CD4-positive, alpha-beta T cell (primary cell): ENCODE measurements around the gene SHANK3. TPM values are rescaled to one million over a fixed set of nuclear protein-coding genes. Genes with fewer than 3 reads are reported as not detected.

Experiments used
- ATAC-seq: fragments of 200-7000 bp; cut with Tn5 transposase; one replicate; pipeline ENCODE4 v1.10.0; 2022; ENCODE audit warnings: mild to moderate bottlenecking; ENCODE audit not compliant: poor library complexity
- CTCF ChIA-PET: fragments of 350-600 bp; sonication (Branson Sonifier 250); formaldehyde crosslinking; loops from one replicate; lab custom pipeline; 2021; ENCODE audit warnings: antibody characterized with exemption, inconsistent platforms; lab: Charles Lee
- POLR2A ChIA-PET: fragments of 350-600 bp; sonication (Branson Sonifier 250); formaldehyde crosslinking; loops from one replicate; lab custom pipeline; 2021; ENCODE audit warnings: antibody characterized with exemption, inconsistent platforms; lab: Charles Lee
- DNase-seq, 14 experiments: peaks; one replicate each; pipeline ENCODE4 v3.0.0-alpha.2; 2013 to 2020; ENCODE audit warnings: mixed read lengths in 2 of 14
- H3K27ac ChIP-seq, 2 donors: one replicate each; pipeline versions ENCODE4 v1.5.1 to v1.7.0; 2013; ENCODE audit warnings: low read length in 2 of 2, low read depth in 1 of 2, mild to moderate bottlenecking in 1 of 2
- H3K27me3 ChIP-seq, 2 experiments: 1 replicate in 1 of 2; 2 replicates in 1 of 2; pipeline versions ENCODE4 v1.6.1 to v1.7.0; 2013; ENCODE audit warnings: low read length in 2 of 2, control low read depth in 1 of 2, mild to moderate bottlenecking in 1 of 2, moderate library complexity in 1 of 2; ENCODE audit not compliant: insufficient read depth in 2 of 2, control insufficient read depth in 1 of 2
- H3K36me3 ChIP-seq: one replicate; pipeline ENCODE4 v1.6.1; 2013; ENCODE audit warnings: low read length, control low read depth; ENCODE audit not compliant: insufficient read depth
- H3K4me1 ChIP-seq: one replicate; pipeline ENCODE4 v1.6.1; 2013; ENCODE audit warnings: low read length, control low read depth; ENCODE audit not compliant: insufficient read depth
- H3K4me3 ChIP-seq: one replicate; pipeline ENCODE4 v1.5.1; 2013; ENCODE audit warnings: mild to moderate bottlenecking, low read length, moderate library complexity
- H3K9me3 ChIP-seq, 2 experiments: 1 replicate in 1 of 2; 2 replicates in 1 of 2; pipeline versions ENCODE4 v1.6.1 to v1.7.0; 2013; ENCODE audit warnings: low read length in 2 of 2, mild to moderate bottlenecking in 2 of 2, control low read depth in 1 of 2, moderate library complexity in 1 of 2; ENCODE audit not compliant: control insufficient read depth in 1 of 2, insufficient read depth in 1 of 2
- H3K27ac Mint-ChIP-seq: one replicate; pipeline ENCODE4 v1.8.0; 2020; ENCODE audit warnings: mixed read lengths
- H3K27me3 Mint-ChIP-seq: one replicate; pipeline ENCODE4 v1.8.0; 2021; ENCODE audit warnings: mixed read lengths
- H3K36me3 Mint-ChIP-seq: one replicate; pipeline ENCODE4 v1.8.0; 2021; ENCODE audit warnings: low read depth, mixed read lengths
- H3K4me1 Mint-ChIP-seq: one replicate; pipeline ENCODE4 v1.8.0; 2021; ENCODE audit warnings: low read depth, mixed read lengths
- H3K4me3 Mint-ChIP-seq: one replicate; pipeline ENCODE4 v1.8.0; 2020; ENCODE audit warnings: mild to moderate bottlenecking, mixed read lengths
- H3K9me3 Mint-ChIP-seq: one replicate; pipeline ENCODE4 v1.8.0; 2020; ENCODE audit warnings: mixed read lengths
- intact Hi-C, 2 experiments: fragments of 100-400 bp; cut with DNase I in 1 of 2; cut with micrococcal nuclease in 1 of 2; formaldehyde crosslinking; loops; one replicate each; pipeline versions ENCODE4 v1.15.1 to v1.9.0; 2023 to 2025; cut with DNase I, micrococcal nuclease
- total RNA-seq, 174 experiments: library from RNA in 2 of 174; stranded (reverse) in 2 of 174; gene quantifications; one replicate each; pipeline ENCODE4 v1.2.3 and lab custom pipeline; 2021 to 2026
- TF ChIP-seq, protein P1 (sequence below): fragments of 200-600 bp; IDR thresholded peaks from one replicate; pipeline ENCODE4 v1.8.0; 2022; ENCODE audit warnings: antibody characterized with exemption, mild to moderate bottlenecking

The SHANK3 gene
- total RNA-seq, 2 experiments from 2014 or later: not detected

GRCh38 chr22:50710221-50710620 is 37.6 kb downstream of the SHANK3 start:
- Mint-ChIP-seq H3K27me3 (no peaks in the 10 kb centered on the region), H3K4me3 (no peak overlapping the region), H3K27ac (no peak overlapping the region), H3K36me3 (no peaks in the 10 kb centered on the region), H3K4me1 (no peaks in the 10 kb centered on the region), H3K9me3 (no peaks in the 10 kb centered on the region)
- no peaks in the 10 kb centered on the region for H3K4me1 ChIP-seq
- intact Hi-C loops: no loop called here
- DNase-seq (no peak), ATAC-seq (no peak)
- H3K36me3 ChIP-seq: no peaks in the 10 kb centered on the region
- no peak overlapping the region for H3K27ac ChIP-seq
- POLR2A ChIA-PET: no interaction called here
- no peaks in the 10 kb centered on the region for H3K27me3 ChIP-seq
- CTCF ChIA-PET: no interaction called here
- no peaks in the 10 kb centered on the region for H3K9me3 ChIP-seq
- TF ChIP-seq, protein P1, sequence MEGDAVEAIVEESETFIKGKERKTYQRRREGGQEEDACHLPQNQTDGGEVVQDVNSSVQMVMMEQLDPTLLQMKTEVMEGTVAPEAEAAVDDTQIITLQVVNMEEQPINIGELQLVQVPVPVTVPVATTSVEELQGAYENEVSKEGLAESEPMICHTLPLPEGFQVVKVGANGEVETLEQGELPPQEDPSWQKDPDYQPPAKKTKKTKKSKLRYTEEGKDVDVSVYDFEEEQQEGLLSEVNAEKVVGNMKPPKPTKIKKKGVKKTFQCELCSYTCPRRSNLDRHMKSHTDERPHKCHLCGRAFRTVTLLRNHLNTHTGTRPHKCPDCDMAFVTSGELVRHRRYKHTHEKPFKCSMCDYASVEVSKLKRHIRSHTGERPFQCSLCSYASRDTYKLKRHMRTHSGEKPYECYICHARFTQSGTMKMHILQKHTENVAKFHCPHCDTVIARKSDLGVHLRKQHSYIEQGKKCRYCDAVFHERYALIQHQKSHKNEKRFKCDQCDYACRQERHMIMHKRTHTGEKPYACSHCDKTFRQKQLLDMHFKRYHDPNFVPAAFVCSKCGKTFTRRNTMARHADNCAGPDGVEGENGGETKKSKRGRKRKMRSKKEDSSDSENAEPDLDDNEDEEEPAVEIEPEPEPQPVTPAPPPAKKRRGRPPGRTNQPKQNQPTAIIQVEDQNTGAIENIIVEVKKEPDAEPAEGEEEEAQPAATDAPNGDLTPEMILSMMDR: no peak
- H3K4me3 ChIP-seq: no peak overlapping the region

DNA sequence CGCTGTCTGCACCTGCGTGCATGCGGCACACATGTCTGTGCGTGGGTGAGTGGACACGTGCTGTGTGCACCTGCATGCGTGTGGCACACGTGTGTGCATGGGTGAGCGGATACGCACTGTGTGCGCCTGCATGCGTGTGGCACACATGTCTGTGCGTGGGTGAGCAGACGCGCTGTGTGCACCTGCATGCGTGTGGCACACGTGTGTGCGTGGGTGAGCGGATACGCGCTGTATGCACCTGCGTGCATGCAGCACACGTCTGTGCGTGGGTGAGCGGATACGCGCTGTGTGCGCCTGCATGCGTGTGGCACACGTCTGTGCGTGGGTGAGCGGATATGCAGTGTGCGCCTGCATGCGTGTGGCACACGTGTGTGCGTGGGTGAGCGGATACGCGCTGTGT is 38.3 kb downstream of the SHANK3 start:
- intact Hi-C loops: no loop called here
- H3K9me3 Mint-ChIP-seq: no peaks in the 10 kb centered on the region
- Histone ChIP-seq H3K36me3 (no peaks in the 10 kb centered on the region), H3K4me3 (no peak overlapping the region), H3K4me1 (no peaks in the 10 kb centered on the region), H3K27ac (no peak overlapping the region), H3K9me3 (no peaks in the 10 kb centered on the region), H3K27me3 (no peaks in the 10 kb centered on the region)
- DNase-seq (no peak), ATAC-seq (no peak)
- H3K27me3 Mint-ChIP-seq: no peaks in the 10 kb centered on the region
- CTCF ChIA-PET: no interaction called here
- no peaks in the 10 kb centered on the region for H3K4me1 Mint-ChIP-seq
- no peaks in the 10 kb centered on the region for H3K36me3 Mint-ChIP-seq
- POLR2A ChIA-PET: no interaction called here
- H3K4me3 Mint-ChIP-seq: no peak overlapping the region
- no peak overlapping the region for H3K27ac Mint-ChIP-seq
- TF ChIP-seq, protein P1: no peak

DNA sequence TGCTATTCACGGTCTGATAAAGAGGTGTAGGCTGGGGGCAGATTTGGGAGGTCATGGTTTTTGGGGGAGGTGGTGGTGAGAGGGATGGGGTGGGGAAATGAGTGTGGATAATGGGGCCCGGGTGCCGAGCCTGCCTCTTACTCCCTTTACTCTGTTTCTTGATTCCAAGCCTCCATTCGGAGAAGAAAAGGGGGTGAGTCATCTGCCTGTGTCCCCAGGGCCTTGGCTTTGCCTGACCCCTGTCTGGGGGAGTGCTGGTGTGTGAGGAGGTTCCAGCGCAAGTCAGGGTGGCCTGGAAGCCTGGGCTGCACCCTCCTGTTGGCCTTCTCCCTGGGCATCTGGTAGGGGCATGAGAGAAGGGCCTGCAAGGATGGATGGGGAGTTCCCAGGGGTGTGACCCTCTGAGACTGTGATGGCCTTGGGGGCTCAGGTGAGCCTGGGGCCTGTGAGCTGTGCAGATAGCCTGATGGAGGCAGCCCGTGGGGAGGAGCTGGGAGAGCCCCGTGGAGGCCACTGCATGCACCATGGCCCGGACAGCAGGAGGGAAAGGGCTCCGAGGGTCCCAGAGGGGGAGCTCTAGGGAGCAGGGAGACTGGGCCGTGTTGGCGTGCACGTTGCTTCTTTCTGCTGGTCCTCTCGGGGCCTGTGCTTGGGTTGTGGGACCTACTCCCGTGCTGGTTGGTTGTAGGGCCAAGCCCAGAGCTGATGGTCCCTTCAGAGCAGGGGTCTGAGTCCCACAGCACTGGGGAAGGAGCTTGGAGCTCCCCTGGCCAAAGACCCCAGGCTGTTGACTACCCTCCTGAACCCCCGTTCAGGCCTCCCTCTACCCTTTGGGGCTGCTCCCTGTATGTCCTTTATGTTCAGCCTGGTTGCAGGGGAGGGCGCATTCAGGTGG is 39.1 kb downstream of the SHANK3 start:
- Histone ChIP-seq H3K27ac (no peak overlapping the region), H3K4me1 (no peaks in the 10 kb centered on the region), H3K27me3 (no peaks in the 10 kb centered on the region), H3K9me3 (no peaks in the 10 kb centered on the region), H3K36me3 (no peaks in the 10 kb centered on the region), H3K4me3 (no peak overlapping the region)
- TF ChIP-seq, protein P1: no peak
- no peaks in the 10 kb centered on the region for H3K36me3 Mint-ChIP-seq
- H3K9me3 Mint-ChIP-seq: no peaks in the 10 kb centered on the region
- no peaks in the 10 kb centered on the region for H3K27me3 Mint-ChIP-seq
- H3K4me3 Mint-ChIP-seq: no peak overlapping the region
- no peaks in the 10 kb centered on the region for H3K4me1 Mint-ChIP-seq
- intact Hi-C loops: no loop called here
- no peak overlapping the region for H3K27ac Mint-ChIP-seq
- CTCF ChIA-PET: interaction anchor here (0.5 kb wide), 1 partner anchor 50 kb away, joined by 3 read pairs; no protein-coding TSS in a partner anchor
- POLR2A ChIA-PET: no interaction called here
- ATAC-seq (no peak), DNase-seq (no peak)
